ENCODE data around the gene RBM7.

Gene RBM7

DNA sequence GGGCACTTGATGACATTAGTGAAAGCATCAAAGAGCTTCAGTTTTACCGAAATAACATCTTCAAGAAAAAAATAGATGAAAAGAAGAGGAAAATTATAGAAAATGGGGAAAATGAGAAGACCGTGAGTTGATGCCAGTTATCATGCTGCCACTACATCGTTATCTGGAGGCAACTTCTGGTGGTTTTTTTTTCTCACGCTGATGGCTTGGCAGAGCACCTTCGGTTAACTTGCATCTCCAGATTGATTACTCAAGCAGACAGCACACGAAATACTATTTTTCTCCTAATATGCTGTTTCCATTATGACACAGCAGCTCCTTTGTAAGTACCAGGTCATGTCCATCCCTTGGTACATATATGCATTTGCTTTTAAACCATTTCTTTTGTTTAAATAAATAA, 49.4 kb downstream of the RBM7 start:
- no peak for DNase-seq

DNA sequence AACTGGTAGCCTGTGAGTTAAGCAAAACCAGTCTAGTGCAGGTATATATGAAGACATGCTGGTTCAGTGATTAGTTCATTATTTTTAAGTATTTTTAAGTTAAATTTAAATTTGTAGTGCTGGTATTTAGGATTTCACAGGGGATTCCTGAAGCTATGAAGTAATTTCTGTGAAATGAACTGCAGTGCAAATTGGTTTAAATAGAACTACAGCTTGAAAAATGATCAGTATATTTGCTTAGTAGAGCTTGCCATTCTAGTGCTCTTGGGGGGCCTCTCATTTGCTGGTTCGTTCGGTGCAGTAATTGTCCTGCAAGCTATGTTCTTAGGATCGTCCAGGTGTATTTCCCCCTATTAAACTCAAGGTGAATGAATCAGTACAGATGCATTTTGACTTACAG, 51.9 kb downstream of the RBM7 start:
- DNase-seq = no peak
